Naive B cell (primary cell): Measurements from ENCODE around the gene CALHM6. TPM values are rescaled to one million over a fixed set of nuclear protein-coding genes. Genes with fewer than 3 reads are reported as not detected.

Source experiments
- ATAC-seq, 2 donors: fragments of 150-1000 bp; cut with Tn5 transposase; 2 replicates each; pipeline ENCODE4 v1.10.0; 2021; ENCODE audit warnings: low read depth in 2 of 2, mild to moderate bottlenecking in 2 of 2, moderate library complexity in 2 of 2
- DNase-seq: peaks from one replicate; pipeline ENCODE4 v3.0.0; 2022
- H3K27ac Mint-ChIP-seq, 6 donors: one replicate each; pipeline ENCODE4 v1.8.0; 2020 to 2022; ENCODE audit warnings: mild to moderate bottlenecking in 6 of 6, mixed read lengths in 6 of 6, moderate library complexity in 5 of 6, inconsistent platforms in 2 of 6
- H3K27me3 Mint-ChIP-seq, 3 donors: one replicate each; pipeline ENCODE4 v1.8.0; 2021 to 2022; ENCODE audit warnings: mixed read lengths in 3 of 3, mild to moderate bottlenecking in 1 of 3
- H3K36me3 Mint-ChIP-seq, 2 donors: one replicate each; pipeline ENCODE4 v1.8.0; 2020 to 2022; ENCODE audit warnings: mixed read lengths in 2 of 2, inconsistent platforms in 1 of 2, mild to moderate bottlenecking in 1 of 2
- H3K4me1 Mint-ChIP-seq, 3 donors: one replicate each; pipeline ENCODE4 v1.8.0; 2020 to 2022; ENCODE audit warnings: mixed read lengths in 3 of 3, inconsistent platforms in 1 of 3, mild to moderate bottlenecking in 1 of 3, moderate library complexity in 1 of 3
- H3K4me3 Mint-ChIP-seq, 8 donors: one replicate each; pipeline ENCODE4 v1.8.0; 2020 to 2022; ENCODE audit warnings: mild to moderate bottlenecking in 8 of 8, mixed read lengths in 8 of 8, moderate library complexity in 8 of 8, inconsistent platforms in 2 of 8
- H3K9me3 Mint-ChIP-seq, 7 donors: one replicate each; pipeline ENCODE4 v1.8.0; 2020 to 2022; ENCODE audit warnings: mixed read lengths in 7 of 7, mild to moderate bottlenecking in 5 of 7, inconsistent platforms in 2 of 7, moderate library complexity in 1 of 7
- polyA plus RNA-seq, 6 donors: library from polyadenylated mRNA; unstranded; fragments of 300-500 nt; fragmentation: Illumina TruSeq; gene quantifications; one replicate each; pipeline ENCODE4 v1.2.3, GENCODE V29; 2021; ENCODE audit warnings: low read depth in 6 of 6

CALHM6 gene
- polyA plus RNA-seq, 6 donors from 2014 or later: 687 to 1,118 (median 783) TPM

- Mint-ChIP-seq H3K27ac (no peak overlapping the region), H3K27me3 (peaks cover 7 to 16% (median 9%) of the 10 kb centered on the region in 3 donors), H3K4me1 (peaks cover 8 to 16% (median 11%) of the 10 kb centered on the region in 3 donors), H3K9me3 (peaks cover 4 to 19% (median 11%) of the 10 kb centered on the region in 7 donors), H3K36me3 (peaks cover 0 to 16% of the 10 kb centered on the region in 2 donors), H3K4me3 (no peak overlapping the region)
- DNase-seq: no peak
- no peak for ATAC-seq
Measured at GRCh38 chr6:116500969-116501433, 39.8 kb downstream of the CALHM6 start.

- ATAC-seq: no peak
- no peak overlapping the region for H3K27ac Mint-ChIP-seq
- H3K27me3 Mint-ChIP-seq: no peaks in the 10 kb centered on the region
- H3K4me3 Mint-ChIP-seq: peak overlapping the region in 1 of 8 donors; percentile 34
- peaks cover 0 to 10% of the 10 kb centered on the region in 2 donors for H3K36me3 Mint-ChIP-seq
- peaks cover 8 to 22% (median 16%) of the 10 kb centered on the region in 3 donors for H3K4me1 Mint-ChIP-seq
- no peak for DNase-seq
- peaks cover 0 to 29% (median 11%) of the 10 kb centered on the region in 7 donors for H3K9me3 Mint-ChIP-seq
Measured at GRCh38 chr6:116507324-116507723, 46.1 kb downstream of the CALHM6 start.

GRCh38 chr6:116508527-116508926 lies 47.4 kb downstream of the CALHM6 start:
- DNase-seq: no peak
- no peak overlapping the region for H3K4me3 Mint-ChIP-seq
- peaks cover 0 to under 1% of the 10 kb centered on the region in 2 donors for H3K36me3 Mint-ChIP-seq
- H3K27ac Mint-ChIP-seq: no peak overlapping the region
- no peak for ATAC-seq
- H3K4me1 Mint-ChIP-seq: peaks cover 8 to 22% (median 16%) of the 10 kb centered on the region in 3 donors
- H3K27me3 Mint-ChIP-seq: no peaks in the 10 kb centered on the region
- peaks cover 0 to 17% (median 5%) of the 10 kb centered on the region in 7 donors for H3K9me3 Mint-ChIP-seq

- Mint-ChIP-seq H3K27me3 (no peaks in the 10 kb centered on the region), H3K4me1 (peaks cover 5 to 11% (median 10%) of the 10 kb centered on the region in 3 donors), H3K27ac (peak within 1 kb of the TSS in 1 of 6 donors; percentile 5), H3K36me3 (no peaks in the 10 kb centered on the region), H3K9me3 (peaks cover 0 to 11% (median 2%) of the 10 kb centered on the region in 7 donors), H3K4me3 (no peak within 1 kb of the TSS)
- ATAC-seq: no peak
- DNase-seq: no peak
Measured at GRCh38 chr6:116511424-116512110, 50.4 kb downstream of the CALHM6 start, which contains the start of gene CALHM5. TSS of gene CALHM5 (plus strand) at chr6:116511639. CDS start at chr6:116511697, 58 bp downstream.

GRCh38 chr6:116512111-116512559 lies 51.0 kb downstream of the CALHM6 start:
- Mint-ChIP-seq H3K4me1 (peaks cover 5 to 11% (median 10%) of the 10 kb centered on the region in 3 donors), H3K27ac (no peak overlapping the region), H3K4me3 (no peak overlapping the region), H3K27me3 (no peaks in the 10 kb centered on the region), H3K36me3 (no peaks in the 10 kb centered on the region), H3K9me3 (peaks cover 0 to 11% (median 2%) of the 10 kb centered on the region in 7 donors)
- DNase-seq (no peak), ATAC-seq (peak in 1 of 2 donors; percentile 43)

GRCh38 chr6:116512734-116513133 lies 51.6 kb downstream of the CALHM6 start:
- Mint-ChIP-seq H3K36me3 (no peaks in the 10 kb centered on the region), H3K27ac (no peak overlapping the region)
- no peak for ATAC-seq

More at GRCh38 chr6:116512734-116513133, 51.6 kb downstream of the CALHM6 start:
- Mint-ChIP-seq H3K9me3 (peaks cover 0 to 10% (median 2%) of the 10 kb centered on the region in 7 donors), H3K4me3 (no peak overlapping the region), H3K27me3 (no peaks in the 10 kb centered on the region), H3K4me1 (peaks cover 5 to 11% (median 10%) of the 10 kb centered on the region in 3 donors)
- no peak for DNase-seq

Other genes with a start within 250 kb of the CALHM6 start
- 10 to 100 TPM; 11.6 to 17.8 (median 14.4) TPM for gene TSPYL4, start 207.3 kb upstream of the CALHM6 start, polyA plus RNA-seq
- gene TSPYL1, start 181.4 kb upstream of the CALHM6 start, polyA plus RNA-seq: 10 to 100 TPM; 51.5 to 94.2 (median 68.1) TPM
- gene DSE, start 90.4 kb upstream of the CALHM6 start, polyA plus RNA-seq: 10 to 100 TPM in 5 of 6 donors, 1 to 10 TPM in 1; 6.9 to 28.5 (median 21.2) TPM
- not detected for gene CALHM5, start 50.3 kb downstream of the CALHM6 start, polyA plus RNA-seq
- gene TRAPPC3L, start 84.3 kb downstream of the CALHM6 start, polyA plus RNA-seq: under 1 TPM in 3 of 6 donors, not detected in 3; 0.24 to 0.84 (median 0.38) TPM
- under 1 TPM in 1 of 6 donors, not detected in 5; 0.32 TPM for gene CALHM4, start 92.4 kb downstream of the CALHM6 start, polyA plus RNA-seq
- 10 to 100 TPM; 39.7 to 61.6 (median 49.7) TPM for gene RWDD1, start 110.1 kb downstream of the CALHM6 start, polyA plus RNA-seq
- under 1 TPM in 2 of 6 donors, not detected in 4; 0.13 to 0.25 TPM for gene RSPH4A, start 155.1 kb downstream of the CALHM6 start, polyA plus RNA-seq
- 1 to 10 TPM; 5.8 to 9.2 (median 6.7) TPM for gene ZUP1, start 207.4 kb downstream of the CALHM6 start, polyA plus RNA-seq
- gene KPNA5, start 219.8 kb downstream of the CALHM6 start, polyA plus RNA-seq: 10 to 100 TPM; 15.7 to 20.6 (median 17.4) TPM